ENCODE results near the gene RRP12. TPM values are rescaled to one million over a fixed set of nuclear protein-coding genes. Genes with fewer than 3 reads are reported as not detected.

The RRP12 gene
- total RNA-seq, 2 donors from 2014 or later = 27.8 to 33.5 TPM

Other genes with a start within 250 kb of the RRP12 start
- gene SLIT1, start 215.4 kb downstream of the RRP12 start, total RNA-seq = 1 to 10 TPM in 1 of 2 donors, under 1 TPM in 1; 0.65 to 1.3 TPM
- gene ARHGAP19, start 108.7 kb downstream of the RRP12 start, total RNA-seq = 10 to 100 TPM; 62.2 to 75.3 TPM
- gene FRAT1, start 82.1 kb downstream of the RRP12 start, total RNA-seq = 1 to 10 TPM; 3.2 to 4.5 TPM
- 1 to 10 TPM; 7.2 to 7.8 TPM for gene FRAT2, start 66.6 kb downstream of the RRP12 start, total RNA-seq
- gene PGAM1, start 24.9 kb upstream of the RRP12 start, total RNA-seq = 100 to 1,000 TPM; 362 to 512 TPM
- gene EXOSC1, start 44.7 kb upstream of the RRP12 start, total RNA-seq = 10 to 100 TPM; 75.3 to 75.7 TPM
- gene ZDHHC16, start 44.8 kb upstream of the RRP12 start, total RNA-seq = 10 to 100 TPM; 35.5 to 37.8 TPM
- gene MMS19, start 97.1 kb upstream of the RRP12 start, total RNA-seq = 100 to 1,000 TPM in 1 of 2 donors, 10 to 100 TPM in 1; 92.2 to 113 TPM
- gene UBTD1, start 97.6 kb upstream of the RRP12 start, total RNA-seq = 1 to 10 TPM; 3.7 to 4.1 TPM
- gene ANKRD2, start 171.4 kb upstream of the RRP12 start, total RNA-seq = not detected
- gene HOGA1, start 183.0 kb upstream of the RRP12 start, total RNA-seq = not detected
- not detected for gene C10orf62, start 188.4 kb upstream of the RRP12 start, total RNA-seq
- 1 to 10 TPM; 4.4 to 7.6 TPM for gene MORN4, start 232.2 kb upstream of the RRP12 start, total RNA-seq
- gene PI4K2A, start 239.3 kb upstream of the RRP12 start, total RNA-seq = 10 to 100 TPM; 15.4 to 16.6 TPM

Data from activated T-cell treated with anti-CD3 and anti-CD28 coated beads, Interleukin-2, amount 50 U/mL, for 72 hours (primary cell).